ENCODE results near the gene ENPP3.

Gene ENPP3

DNA sequence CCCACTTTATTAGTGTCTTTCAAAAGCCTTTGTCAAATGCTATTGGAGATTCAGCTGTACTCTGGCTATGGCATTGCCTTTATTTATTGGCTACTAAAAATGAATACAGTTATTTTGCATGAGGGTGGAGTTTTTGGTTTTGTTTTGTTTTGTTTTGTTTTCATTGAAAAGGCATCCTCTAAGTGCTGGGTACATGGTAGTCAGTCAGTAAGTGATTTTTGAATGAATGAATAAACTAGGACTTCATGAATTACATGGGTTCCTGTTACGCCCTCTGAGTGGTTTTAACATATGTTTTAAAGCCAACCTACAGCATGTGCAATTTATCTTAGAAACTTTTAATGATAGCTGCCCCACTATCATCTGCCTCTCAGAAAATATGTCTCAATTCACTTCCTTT, 131.9 kb downstream of the ENPP3 start:
- DNase-seq = no peak

DNA sequence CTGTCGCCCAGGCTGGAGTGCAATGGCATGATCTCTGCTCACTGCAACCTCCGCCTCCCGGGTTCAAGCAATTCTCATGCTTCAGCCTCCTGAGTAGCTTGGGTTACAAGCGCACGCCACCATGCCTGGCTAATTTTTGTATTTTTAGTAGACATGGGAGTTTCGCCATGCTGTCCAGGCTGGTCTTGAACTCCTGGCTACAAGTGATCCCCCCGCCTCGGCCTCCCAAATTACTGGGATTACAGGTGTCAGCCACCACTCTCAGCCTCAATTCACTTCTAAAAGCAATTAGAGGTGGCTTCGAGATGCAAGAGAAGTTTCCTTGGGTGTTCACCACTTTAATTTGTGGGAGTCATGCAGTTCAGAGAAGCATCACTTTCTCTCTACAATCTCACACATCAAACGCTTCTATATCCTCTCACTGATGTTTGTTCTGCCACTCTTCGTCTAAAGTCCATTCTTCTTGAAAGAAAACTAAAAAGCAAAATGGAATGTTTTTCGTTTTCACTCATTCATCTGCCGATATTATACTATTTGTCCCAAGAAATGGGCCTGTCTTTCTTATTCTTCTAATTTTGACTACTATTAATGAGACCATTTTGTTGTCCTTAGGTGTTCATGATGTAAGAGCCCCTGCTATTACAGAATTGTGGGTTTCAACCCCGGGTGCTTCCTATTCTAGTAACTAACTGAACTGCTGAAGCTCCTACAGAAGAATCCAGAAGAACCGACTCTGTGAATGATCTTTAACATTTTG, 132.5 kb downstream of the ENPP3 start:
- no peak for DNase-seq

DNA sequence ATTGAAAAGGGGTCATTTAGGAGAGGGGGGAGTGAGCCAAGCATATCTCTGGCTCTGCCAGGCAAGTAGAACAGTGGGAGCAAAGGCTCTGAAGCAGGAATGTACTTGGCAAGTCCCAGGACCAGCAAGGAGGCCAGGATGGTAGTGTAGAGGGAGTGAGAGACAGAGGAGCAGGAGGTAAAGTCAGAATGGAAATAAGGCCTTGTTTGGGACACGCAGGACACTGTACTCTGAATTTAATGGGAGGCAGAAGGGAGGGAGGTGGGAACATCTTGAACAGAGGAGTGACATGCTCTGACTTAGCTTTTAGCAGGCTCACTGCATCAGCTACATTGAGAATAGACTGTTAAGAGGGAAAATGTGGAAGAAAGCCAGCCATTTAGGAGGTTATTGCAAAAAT, 133.7 kb downstream of the ENPP3 start:
- DNase-seq = no peak

DNA sequence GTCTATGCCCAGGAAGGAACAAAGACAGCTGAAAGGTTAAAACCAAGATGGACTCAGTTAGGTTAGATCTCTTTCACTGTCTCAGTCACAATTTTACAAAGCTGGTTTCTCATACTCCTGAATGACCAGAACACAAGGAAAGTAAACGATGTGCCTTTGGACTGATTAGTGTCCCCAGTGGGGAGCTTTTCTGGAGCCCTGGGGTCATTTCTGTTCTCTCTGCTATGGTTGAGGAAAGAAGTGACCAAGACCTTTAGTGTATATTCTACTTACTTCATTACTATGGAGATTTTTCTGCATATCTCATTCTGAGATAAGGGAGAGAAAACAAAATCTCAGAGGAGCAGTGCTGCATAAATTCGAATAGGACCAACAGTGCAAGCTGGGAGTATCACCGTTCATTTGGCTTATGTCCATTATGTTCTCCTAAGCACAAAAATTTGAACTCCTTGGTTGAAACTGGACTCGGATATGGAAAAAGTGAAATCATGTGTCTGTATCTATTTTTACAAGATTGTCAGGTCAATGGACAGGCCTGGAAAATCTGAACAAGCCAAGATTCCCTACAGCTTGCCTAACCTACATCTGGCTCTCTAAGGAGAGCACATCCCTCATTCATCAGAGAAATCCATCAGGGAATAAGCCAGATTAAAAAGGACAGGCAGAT, 136.3 kb downstream of the ENPP3 start:
- DNase-seq = no peak

DNA sequence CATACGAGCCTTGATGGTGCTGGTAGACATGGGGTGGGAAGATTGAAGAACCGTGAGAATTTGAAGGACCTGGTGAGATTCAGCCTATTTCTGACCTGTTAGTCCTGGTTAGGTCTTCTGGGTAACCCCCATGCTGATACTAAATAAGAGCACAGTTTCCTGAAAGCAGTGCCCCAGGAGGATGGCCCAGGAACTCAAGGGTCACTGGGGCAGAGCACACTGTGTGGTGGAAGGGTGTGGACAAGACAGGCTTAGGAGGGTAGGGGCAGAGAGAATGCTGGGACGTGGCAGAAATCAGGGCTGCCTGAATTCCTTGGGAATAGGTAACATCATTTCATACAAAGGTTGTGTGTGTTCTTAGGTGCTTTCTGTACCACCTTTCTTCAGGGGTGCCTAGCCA, 138.8 kb downstream of the ENPP3 start:
- DNase-seq = no peak

DNA sequence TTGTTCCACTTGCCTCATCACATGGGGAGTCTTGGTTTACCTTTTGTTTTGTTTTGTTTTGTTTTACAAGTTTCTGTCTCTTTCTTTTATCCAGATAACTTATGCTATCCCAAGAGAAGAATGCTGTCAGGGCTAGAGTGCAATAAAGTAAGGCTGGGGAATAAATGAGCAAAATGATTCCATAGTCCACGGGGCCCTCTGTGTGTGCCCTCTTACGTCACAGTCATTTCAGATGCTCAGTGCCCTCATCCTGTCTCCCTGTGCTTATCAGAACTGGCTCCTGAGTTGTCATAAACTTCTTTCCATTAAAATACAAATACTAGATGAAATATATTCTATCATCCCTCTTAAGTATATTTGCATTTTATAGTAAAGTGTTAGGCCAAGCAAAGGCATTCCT, 139.9 kb downstream of the ENPP3 start:
- no peak for DNase-seq

DNA sequence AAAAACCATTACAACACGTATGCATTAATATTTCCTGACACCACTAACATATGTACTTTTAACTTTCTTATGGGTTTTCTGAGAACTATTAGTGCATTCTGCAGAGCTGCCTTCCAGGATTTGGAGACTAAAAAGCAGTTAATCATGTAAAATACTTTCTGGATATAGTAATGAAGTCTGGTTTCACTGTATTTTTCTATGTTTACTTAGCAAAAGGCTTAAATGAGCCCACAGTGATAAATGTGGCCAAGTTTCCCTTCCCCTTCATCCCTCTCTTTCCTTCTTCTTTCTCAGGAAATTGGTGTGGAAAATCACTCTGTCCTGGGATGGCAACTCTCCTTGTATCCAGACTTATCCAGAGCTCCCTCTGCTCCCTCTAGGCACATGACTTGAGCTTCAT, 141.1 kb downstream of the ENPP3 start:
- no peak for DNase-seq

DNA sequence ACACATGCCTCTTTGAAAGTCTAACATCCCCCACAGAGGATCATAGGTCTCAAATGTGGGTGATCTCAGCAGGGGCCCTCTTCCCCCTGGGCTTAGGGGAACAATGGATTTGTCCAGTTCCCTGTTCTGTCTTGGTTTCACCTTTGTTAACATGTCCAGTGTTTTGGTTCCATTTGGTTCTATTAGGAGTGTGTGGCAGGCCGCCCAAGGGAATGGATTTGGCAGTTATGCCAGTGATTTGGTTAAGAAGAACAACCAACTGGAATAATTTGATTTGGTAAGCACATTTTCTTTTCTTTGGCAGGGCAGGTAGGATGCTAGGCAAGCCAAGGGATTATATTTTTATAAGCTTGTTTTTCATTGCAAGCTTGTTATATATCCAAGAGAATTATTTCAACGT, 142.2 kb downstream of the ENPP3 start:
- DNase-seq = no peak

DNA sequence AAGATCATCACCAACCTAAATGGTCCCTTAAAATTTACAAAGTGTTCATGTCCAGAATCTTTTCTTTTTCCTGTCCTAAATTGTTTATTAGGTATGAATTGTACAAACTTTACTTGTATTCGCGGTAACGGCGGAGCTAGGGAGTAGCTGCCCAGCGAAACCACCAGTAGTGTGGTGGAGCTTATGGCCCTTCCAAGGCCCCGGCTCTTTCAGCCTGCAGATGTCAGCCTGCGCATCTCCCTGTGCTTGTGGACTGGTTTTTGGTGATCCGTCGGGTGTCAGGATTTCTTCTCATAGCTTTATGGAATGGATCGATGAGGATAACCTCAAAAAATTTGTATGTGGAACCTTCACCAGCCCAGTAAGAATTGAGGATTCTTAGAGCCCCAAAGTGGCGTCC, 143.5 kb downstream of the ENPP3 start:
- no peak for DNase-seq

DNA sequence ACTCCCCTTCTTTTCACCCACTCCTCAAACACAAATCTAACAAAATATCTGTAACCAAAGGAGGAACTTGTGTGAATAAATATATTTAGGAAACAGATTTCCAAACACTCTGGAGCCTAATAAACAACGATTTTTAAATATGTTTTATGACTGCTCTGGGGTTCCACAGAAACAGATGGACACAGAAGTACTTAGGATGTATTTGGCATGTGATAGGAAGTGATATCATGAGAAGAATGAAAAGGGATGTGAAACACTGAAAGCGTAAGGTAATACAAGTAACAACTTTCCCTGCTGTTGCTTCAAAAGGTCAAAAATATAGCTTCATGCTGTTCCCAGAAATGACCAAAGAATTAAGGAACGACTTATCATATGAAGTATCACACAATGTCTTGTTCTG, 144.6 kb downstream of the ENPP3 start:
- DNase-seq = no peak

DNA sequence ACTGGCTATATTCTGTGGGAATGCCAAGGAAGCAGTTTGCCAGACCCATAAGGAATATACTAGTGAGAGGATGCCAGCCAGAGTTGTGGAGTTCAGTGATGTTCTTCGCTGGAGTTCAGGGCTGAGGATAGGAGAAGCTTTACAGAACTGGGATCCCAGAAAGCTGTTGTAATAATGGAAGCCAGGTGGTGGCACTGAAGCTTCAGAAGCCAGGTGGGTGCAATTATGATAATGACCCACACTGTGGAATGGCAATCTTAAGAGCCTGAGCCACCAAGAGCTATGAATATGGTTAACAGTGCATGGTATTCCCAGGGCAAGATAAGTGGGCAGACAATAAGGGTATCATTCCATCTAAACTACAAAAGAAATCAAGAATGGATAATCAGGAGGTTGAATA, 145.7 kb downstream of the ENPP3 start:
- no peak for DNase-seq

DNA sequence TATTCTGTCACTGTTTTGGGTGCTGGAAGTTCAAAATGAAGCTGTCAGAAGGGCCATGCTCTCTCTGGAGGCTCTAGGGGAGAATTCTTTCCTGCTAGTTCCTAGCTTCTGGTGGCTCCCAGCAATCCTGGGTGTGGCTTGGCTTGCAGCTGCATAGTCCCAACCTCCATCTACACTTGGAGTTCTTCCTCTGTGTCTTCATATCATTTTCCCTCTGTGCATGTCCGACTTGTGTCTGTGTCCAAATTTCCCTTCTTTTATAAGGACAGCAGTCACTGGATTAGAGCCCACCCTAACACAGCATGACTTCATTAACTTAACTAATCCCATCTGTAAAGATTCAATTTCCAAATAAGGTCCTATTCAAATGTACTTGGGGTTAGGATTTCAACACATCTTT, 147.5 kb downstream of the ENPP3 start:
- DNase-seq = no peak

DNA sequence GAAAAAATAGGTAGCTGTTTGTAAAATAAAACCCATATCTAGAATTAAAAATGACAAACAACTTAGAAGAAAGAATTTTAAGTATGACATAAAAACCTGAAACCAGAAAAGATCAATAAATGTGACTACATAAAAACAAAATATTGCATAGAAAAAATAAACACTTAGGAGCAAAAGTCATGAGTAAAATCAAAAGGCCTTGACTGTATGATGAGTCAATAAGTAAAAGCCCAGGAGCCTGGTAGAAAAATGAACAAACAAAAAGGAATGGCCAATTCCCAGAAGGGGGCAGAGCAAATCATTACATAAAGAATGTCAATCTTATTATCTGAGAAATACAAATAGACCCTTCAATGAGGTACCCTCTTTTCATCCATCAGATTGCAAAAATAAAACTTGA, 150.0 kb downstream of the ENPP3 start:
- no peak for DNase-seq

DNA sequence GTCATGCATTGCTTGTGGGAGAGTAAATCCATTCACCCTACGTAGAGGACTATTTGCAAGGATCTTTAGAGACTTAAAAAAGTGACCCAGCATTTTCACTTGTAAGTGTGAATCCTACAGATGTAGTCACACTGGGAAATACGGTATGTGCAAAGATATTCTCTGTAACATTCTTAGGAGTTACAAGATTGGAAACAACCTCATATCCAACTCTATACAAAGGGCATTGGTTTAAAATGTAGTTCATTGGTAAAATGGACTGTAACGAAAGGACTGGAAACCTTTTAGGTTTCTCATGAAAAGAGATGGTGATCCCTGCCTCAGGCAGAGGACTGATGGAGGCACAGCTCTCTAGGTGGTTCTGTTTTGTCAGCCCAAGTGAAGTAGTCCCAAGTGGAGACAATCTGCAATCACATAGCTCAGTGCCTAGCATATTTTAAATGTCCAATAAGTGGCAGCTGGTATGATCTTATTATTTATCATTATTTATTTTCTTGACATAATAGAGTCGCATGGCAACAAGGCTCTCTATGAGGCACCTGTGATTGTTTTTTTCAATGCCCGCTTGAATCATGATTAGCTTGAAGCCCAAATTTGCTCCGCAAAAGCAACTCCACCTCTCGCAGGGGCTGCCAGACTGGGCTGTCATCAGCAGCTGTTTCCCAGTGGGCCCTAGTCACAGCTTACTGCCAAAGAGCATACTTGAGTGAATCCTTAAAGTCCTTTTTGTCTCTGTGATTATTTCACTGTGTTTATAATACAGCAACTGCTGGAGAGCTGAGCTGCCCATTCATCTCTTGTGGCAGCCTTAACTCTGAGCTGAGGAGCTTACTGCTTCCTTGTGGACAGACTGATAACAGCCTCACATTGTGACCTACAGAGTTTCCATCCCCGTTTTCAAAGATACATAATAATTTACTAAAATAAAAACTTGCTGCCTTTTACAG, 150.9 kb downstream of the ENPP3 start:
- no peak for DNase-seq

DNA sequence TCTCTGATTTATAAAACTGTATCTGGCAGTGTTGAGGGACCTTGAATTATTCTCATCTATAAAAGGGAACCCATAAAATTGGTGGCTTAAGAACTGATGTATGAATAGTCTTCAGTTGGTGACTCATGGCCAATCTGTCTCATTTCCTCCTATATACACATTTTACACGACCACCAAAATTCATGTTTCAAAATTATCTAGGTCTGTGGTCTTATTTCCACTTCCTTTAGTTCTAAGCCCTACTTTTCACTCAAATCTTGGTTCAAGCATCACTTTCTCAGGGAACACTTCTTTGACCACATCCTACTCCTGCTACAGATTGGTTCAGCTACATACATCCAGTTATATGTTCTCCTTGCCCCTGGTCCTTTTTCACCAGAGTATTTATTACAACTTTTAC, 152.1 kb downstream of the ENPP3 start:
- no peak for DNase-seq

DNA sequence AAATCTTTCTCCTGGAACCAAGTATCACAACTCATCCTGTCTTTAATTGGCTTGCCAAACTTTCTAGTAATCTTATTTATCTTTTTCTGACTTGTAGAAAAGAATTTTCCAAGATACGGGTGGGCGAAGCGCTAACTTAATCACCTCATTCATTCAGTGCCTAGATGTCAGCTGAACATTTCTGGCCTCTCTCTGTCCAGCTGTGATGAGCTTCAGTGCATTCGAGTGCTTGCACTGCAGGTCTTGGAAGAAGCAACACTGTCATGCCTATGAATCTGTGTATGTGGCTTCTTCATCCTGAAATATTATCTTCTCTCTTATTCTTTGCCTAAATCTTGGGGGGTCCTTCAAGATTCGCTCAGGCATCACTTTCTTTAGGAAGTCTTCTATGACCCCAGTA, 154.4 kb downstream of the ENPP3 start:
- DNase-seq = no peak

DNA sequence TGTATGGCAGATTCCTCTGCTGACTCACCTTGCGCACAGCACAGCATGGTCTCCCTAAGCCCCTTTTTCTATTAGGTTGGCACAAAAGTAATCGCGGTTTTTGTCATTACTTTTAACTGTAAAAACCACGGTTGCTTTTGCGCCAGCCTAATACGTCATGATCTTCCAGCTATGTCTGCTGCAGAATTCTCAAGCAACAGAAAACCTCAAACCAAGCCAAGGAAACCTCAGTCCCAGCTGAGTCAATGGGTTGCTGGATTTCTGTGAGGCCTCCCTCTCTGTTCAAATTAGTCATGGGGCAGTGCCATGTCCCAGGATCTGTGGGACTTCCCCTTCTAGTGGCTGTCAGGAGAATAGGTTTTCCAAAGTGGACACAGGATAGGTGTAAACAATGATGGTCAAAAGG, 155.0 kb downstream of the ENPP3 start:
- DNase-seq = no peak

DNA sequence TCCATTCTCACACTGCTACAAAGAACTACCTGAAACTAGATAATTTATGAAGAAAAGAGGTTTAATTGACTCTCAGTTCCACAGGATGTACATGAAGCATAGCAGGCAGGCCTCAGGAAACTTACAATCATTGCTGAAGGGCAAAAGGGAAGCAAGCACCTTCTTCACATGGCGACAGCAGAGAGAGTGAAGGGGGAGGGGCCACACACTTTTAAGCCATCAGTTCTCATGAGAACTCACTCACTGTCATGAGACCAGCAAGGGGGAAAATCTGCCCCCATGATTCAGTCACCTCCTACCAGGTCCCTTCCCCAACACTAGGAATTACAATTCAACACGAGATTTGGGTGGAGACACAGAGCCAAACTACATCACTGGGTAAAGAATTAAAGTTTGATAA, 158.3 kb downstream of the ENPP3 start:
- no peak for DNase-seq

All from suppressor macrophage (primary cell).